GM12891 (cell line): ENCODE results near the gene SCD5.

ENCODE experiments used
- POLR2A ChIP-seq: IDR thresholded peaks from 2 replicates; pipeline ENCODE4 v1.6.1; 2011; ENCODE audit warnings: low read depth, low read length, control low read depth
- POLR2AphosphoS5 ChIP-seq: IDR thresholded peaks from 2 replicates; pipeline ENCODE4 v1.6.1; 2011; ENCODE audit warnings: low read depth, low read length, control low read depth

DNA sequence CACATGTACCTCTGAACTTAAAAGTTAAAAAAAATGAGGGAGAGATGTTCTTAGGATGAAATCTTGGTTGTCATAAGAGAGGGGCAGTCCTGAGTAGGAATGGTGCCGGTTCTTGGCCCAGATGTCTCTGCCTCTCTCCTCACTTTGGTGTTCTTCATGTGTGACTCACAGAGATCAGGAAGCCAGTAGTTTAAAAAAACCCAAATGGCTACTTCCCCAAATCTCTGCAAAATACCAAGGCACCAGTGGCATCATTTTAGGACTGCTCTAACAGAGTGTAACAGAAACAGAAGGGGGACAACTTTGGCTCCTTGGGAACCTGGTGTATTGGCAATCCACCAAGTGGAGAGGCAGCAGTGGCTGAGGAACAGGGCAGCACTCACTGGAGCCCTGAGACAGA lies 116.8 kb downstream of the SCD5 start:
- TF ChIP-seq POLR2A (no peak), POLR2AphosphoS5 (no peak)
